Measurements from ENCODE around the gene STAG1.

DNA sequence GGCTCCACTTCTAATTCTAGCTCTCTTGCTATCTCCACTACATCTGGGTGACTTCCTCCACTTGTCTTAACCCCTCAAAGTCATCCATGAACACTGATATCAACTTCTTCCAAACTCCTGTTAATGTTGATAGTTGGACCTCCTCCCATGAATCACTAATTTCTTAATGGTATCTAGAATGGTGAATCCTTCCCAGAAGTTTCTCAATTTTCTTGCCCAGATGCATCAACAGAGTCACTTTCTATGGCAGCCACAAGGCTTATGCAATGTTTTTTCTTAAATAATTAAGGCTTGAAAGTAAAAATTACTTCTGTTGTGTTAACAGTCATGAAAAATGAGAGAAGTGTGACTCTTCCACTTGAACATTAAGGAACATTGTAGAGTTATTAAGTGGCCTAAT lies 337.7 kb downstream of the STAG1 start:
- TF ChIP-seq, protein P1, sequence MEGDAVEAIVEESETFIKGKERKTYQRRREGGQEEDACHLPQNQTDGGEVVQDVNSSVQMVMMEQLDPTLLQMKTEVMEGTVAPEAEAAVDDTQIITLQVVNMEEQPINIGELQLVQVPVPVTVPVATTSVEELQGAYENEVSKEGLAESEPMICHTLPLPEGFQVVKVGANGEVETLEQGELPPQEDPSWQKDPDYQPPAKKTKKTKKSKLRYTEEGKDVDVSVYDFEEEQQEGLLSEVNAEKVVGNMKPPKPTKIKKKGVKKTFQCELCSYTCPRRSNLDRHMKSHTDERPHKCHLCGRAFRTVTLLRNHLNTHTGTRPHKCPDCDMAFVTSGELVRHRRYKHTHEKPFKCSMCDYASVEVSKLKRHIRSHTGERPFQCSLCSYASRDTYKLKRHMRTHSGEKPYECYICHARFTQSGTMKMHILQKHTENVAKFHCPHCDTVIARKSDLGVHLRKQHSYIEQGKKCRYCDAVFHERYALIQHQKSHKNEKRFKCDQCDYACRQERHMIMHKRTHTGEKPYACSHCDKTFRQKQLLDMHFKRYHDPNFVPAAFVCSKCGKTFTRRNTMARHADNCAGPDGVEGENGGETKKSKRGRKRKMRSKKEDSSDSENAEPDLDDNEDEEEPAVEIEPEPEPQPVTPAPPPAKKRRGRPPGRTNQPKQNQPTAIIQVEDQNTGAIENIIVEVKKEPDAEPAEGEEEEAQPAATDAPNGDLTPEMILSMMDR (IDR thresholded peaks at IDR 0.05) = no peak
- no peak for TF ChIP-seq POLR2A (IDR thresholded peaks at IDR 0.05)

Data from tibial nerve (tissue), 3 donors.